Spleen (tissue), 11 donors: ENCODE measurements around the gene DSG4. TPM values are rescaled to one million over a fixed set of nuclear protein-coding genes. Genes with fewer than 3 reads are reported as not detected.

Experiments
- DNase-seq: peaks from one replicate; pipeline ENCODE4 v3.0.0-alpha.2; 2020
- H3K27ac ChIP-seq, 8 donors: fragments of 200-600 bp; sonication (generic) in 7 of 8; 1 replicate in 4 of 8; 2 replicates in 4 of 8; pipeline versions ENCODE4 v1.5.0 to v1.8.0; 2016 to 2021; ENCODE audit warnings: inconsistent platforms in 4 of 8, mild to moderate bottlenecking in 4 of 8, moderate library complexity in 1 of 8
- H3K27me3 ChIP-seq, 7 donors: fragments of 200-600 bp; sonication (generic) in 6 of 7; replicated peaks in 1 of 7; 1 replicate in 4 of 7; 2 replicates in 3 of 7; pipeline versions ENCODE4 v1.5.0 to v1.8.0; 2016 to 2021; ENCODE audit warnings: inconsistent platforms in 3 of 7, mild to moderate bottlenecking in 1 of 7
- H3K36me3 ChIP-seq, 6 donors: fragments of 200-600 bp; sonication (generic) in 5 of 6; 1 replicate in 4 of 6; 2 replicates in 2 of 6; pipeline versions ENCODE4 v1.5.0 to v1.8.0; 2016 to 2021; ENCODE audit warnings: inconsistent platforms in 2 of 6
- H3K4me1 ChIP-seq, 6 donors: fragments of 200-600 bp; sonication (generic) in 5 of 6; 1 replicate in 3 of 6; 2 replicates in 3 of 6; pipeline versions ENCODE4 v1.5.0 to v1.8.0; 2016 to 2021; ENCODE audit warnings: inconsistent platforms in 3 of 6
- H3K4me3 ChIP-seq, 8 donors: fragments of 200-600 bp; sonication (generic) in 7 of 8; 1 replicate in 4 of 8; 2 replicates in 4 of 8; pipeline versions ENCODE4 v1.5.0 to v1.8.0; 2016 to 2021; ENCODE audit warnings: inconsistent platforms in 4 of 8, mild to moderate bottlenecking in 4 of 8, moderate library complexity in 2 of 8
- H3K9me3 ChIP-seq, 8 donors: fragments of 200-600 bp; sonication (generic) in 7 of 8; 1 replicate in 4 of 8; 2 replicates in 4 of 8; pipeline versions ENCODE4 v1.5.0 to v1.8.0; 2016 to 2021; ENCODE audit warnings: inconsistent platforms in 4 of 8
- POLR2A ChIP-seq, 3 donors: fragments of 450-650 bp; IDR thresholded peaks; one replicate each; pipeline ENCODE4 v1.5.1; 2017; ENCODE audit warnings: antibody characterized with exemption in 3 of 3, mild to moderate bottlenecking in 1 of 3
- POLR2AphosphoS5 ChIP-seq, 3 donors: sonication (generic); formaldehyde crosslinking; IDR thresholded peaks; one replicate each; pipeline ENCODE4 v1.5.1; 2017; ENCODE audit warnings: antibody characterized with exemption in 3 of 3
- WGBS, 5 donors: extraction: QIAGEN DNeasy Blood & Tissue Kit in 3 of 5; methylation state at CpG; one replicate each; pipeline versions ENCODE4 v1.1.5 to v1.1.7; 2013 to 2018; 5-methylcytosine and 5-hydroxymethylcytosine counted together
- intact Hi-C: fragments of 100-400 bp; cut with DNase I; formaldehyde crosslinking; loops from one replicate; pipeline ENCODE4 v1.15.0; 2023; ENCODE audit warnings: low total_unique reads
- polyA plus RNA-seq, 3 donors: library from polyadenylated mRNA; stranded (reverse); fragments of 200-250 nt; gene quantifications; one replicate each; pipeline ENCODE4 v1.2.1, GENCODE V29; 2013
- total RNA-seq, 7 donors: library from RNA; depleted of rRNA in 3 of 7; stranded (reverse); fragments of >200 nt in 3 of 7; fragmentation: NEBNext Ultra II Directional in 4 of 7; extraction: Animal tissue kit (Norgen Biotek cat#: 25700) in 4 of 7; gene quantifications; one replicate each; pipeline versions ENCODE4 v1.1.0 to v1.2.1, GENCODE V29; 2016 to 2021
- TF ChIP-seq, protein P1 (sequence below), 11 experiments: fragments of 200-600 bp in 7 of 11; fragments of 450-650 bp in 4 of 11; sonication (generic) in 4 of 11; IDR thresholded peaks in 8 of 11; conservative IDR thresholded peaks in 3 of 11; 1 replicate in 7 of 11; 2 replicates in 4 of 11; pipeline versions ENCODE4 v1.4.0 to v1.8.0; 2016 to 2021; ENCODE audit warnings: antibody characterized with exemption in 11 of 11, inconsistent platforms in 4 of 11, mild to moderate bottlenecking in 1 of 11
- donor health status: healthy with polysubstance abuse.
- donor health status: DM: no; HTN: no; CAD: no; lungs with moderate emphysema.
- donor health status: DM: no; HTN: no; CAD: no.
- donor health status: Bipolar disorder and iron deficiency.
- donor health status: healthy.
- donor health status: DM: no; HTN: no; CAD: no.
- donor health status: DM: yes; HTN: yes; CAD: no.

Gene DSG4
- total and polyA plus RNA-seq, 10 donors: not detected

DNA sequence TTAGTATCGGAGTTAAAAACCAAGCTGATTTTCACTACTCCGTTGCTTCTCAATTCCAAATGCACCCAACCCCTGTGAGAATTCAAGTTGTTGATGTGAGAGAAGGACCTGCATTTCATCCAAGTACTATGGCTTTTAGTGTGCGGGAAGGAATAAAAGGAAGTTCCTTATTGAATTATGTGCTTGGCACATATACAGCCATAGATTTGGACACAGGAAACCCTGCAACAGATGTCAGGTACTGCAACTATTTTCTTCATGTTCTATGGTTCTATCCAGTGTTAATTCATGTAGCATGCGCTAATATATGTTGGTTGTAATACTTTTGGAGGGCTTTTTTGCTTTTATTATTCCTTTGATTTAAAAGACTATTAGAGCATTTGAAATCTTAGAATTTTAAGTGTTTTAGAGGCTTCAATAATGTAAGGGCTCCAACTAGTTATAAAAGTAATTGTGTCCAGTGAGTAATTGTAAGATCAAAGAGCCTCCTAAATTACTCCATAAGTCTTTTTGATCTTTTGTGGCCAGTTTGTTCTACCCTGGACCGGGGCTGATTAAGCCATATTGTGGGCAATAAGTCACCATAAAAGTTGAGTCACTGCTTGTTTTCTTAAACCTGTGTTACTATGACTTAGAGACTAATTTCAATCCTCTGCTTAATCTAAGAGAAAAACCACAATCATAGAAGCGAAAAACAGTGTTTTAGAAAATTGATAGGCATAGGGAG, 22.9 kb downstream of the DSG4 start:
- Histone ChIP-seq H3K27me3 (no peaks in the 10 kb centered on the region), H3K4me1 (peaks cover 0 to 7% (median 2%) of the 10 kb centered on the region in 6 donors), H3K36me3 (no peaks in the 10 kb centered on the region), H3K9me3 (no peaks in the 10 kb centered on the region), H3K4me3 (no peak overlapping the region), H3K27ac (no peak overlapping the region)
- TF ChIP-seq POLR2AphosphoS5 (IDR thresholded peaks at IDR 0.05): no peak
- TF ChIP-seq, protein P1, sequence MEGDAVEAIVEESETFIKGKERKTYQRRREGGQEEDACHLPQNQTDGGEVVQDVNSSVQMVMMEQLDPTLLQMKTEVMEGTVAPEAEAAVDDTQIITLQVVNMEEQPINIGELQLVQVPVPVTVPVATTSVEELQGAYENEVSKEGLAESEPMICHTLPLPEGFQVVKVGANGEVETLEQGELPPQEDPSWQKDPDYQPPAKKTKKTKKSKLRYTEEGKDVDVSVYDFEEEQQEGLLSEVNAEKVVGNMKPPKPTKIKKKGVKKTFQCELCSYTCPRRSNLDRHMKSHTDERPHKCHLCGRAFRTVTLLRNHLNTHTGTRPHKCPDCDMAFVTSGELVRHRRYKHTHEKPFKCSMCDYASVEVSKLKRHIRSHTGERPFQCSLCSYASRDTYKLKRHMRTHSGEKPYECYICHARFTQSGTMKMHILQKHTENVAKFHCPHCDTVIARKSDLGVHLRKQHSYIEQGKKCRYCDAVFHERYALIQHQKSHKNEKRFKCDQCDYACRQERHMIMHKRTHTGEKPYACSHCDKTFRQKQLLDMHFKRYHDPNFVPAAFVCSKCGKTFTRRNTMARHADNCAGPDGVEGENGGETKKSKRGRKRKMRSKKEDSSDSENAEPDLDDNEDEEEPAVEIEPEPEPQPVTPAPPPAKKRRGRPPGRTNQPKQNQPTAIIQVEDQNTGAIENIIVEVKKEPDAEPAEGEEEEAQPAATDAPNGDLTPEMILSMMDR (IDR thresholded peaks at IDR 0.05 in 8 of 11, conservative IDR thresholded peaks at IDR 0.05 in 3 of 11): no peak
- no peak for TF ChIP-seq POLR2A (IDR thresholded peaks at IDR 0.05)
- WGBS, 5 donors: 24 to 34% (median 28%) methylated on average over 6 of the region's 6 CpGs
- intact Hi-C loops: no loop called here
- DNase-seq: no peak

- no peaks in the 10 kb centered on the region for H3K36me3 ChIP-seq
- no peak for DNase-seq
- intact Hi-C loops: no loop called here
- TF ChIP-seq POLR2AphosphoS5 (IDR thresholded peaks at IDR 0.05): no peak
- TF ChIP-seq POLR2A (IDR thresholded peaks at IDR 0.05): no peak
- TF ChIP-seq, protein P1 (IDR thresholded peaks at IDR 0.05 in 8 of 11, conservative IDR thresholded peaks at IDR 0.05 in 3 of 11): no peak
- no peaks in the 10 kb centered on the region for H3K9me3 ChIP-seq
- 82 to 91% (median 87%) methylated on average over 6 of the region's 6 CpGs for WGBS, 5 donors
- no peak overlapping the region for H3K27ac ChIP-seq
- H3K27me3 ChIP-seq: no peaks in the 10 kb centered on the region
- no peak overlapping the region for H3K4me3 ChIP-seq
- H3K4me1 ChIP-seq: peaks cover 0 to 7% (median 2%) of the 10 kb centered on the region in 6 donors
Observed at GRCh38 chr18:31401156-31402025, 24.8 kb downstream of the DSG4 start.

- no peaks in the 10 kb centered on the region for H3K36me3 ChIP-seq
- no peaks in the 10 kb centered on the region for H3K9me3 ChIP-seq
- H3K4me3 ChIP-seq: no peak overlapping the region
- intact Hi-C loops: no loop called here
- DNase-seq: no peak
- no peaks in the 10 kb centered on the region for H3K27me3 ChIP-seq
- H3K4me1 ChIP-seq: peaks cover 0 to 5% (median 0%) of the 10 kb centered on the region in 6 donors
- H3K27ac ChIP-seq: no peak overlapping the region
- no peak for TF ChIP-seq POLR2A (IDR thresholded peaks at IDR 0.05)
Observed at GRCh38 chr18:31402026-31402373, 25.4 kb downstream of the DSG4 start.

- peaks cover 0 to 5% (median 0%) of the 10 kb centered on the region in 6 donors for H3K4me1 ChIP-seq
- intact Hi-C loops: no loop called here
- no peak overlapping the region for H3K27ac ChIP-seq
- no peak for TF ChIP-seq POLR2AphosphoS5 (IDR thresholded peaks at IDR 0.05)
- TF ChIP-seq POLR2A (IDR thresholded peaks at IDR 0.05): no peak
- TF ChIP-seq, protein P1 (IDR thresholded peaks at IDR 0.05 in 8 of 11, conservative IDR thresholded peaks at IDR 0.05 in 3 of 11): no peak
- DNase-seq: no peak
- no peaks in the 10 kb centered on the region for H3K9me3 ChIP-seq
- H3K36me3 ChIP-seq: no peaks in the 10 kb centered on the region
- H3K27me3 ChIP-seq: no peaks in the 10 kb centered on the region
- 60 to 86% (median 69%) methylated on average over 2 of the region's 2 CpGs for WGBS, 5 donors
- H3K4me3 ChIP-seq: no peak overlapping the region
Observed at GRCh38 chr18:31403409-31403808, 26.8 kb downstream of the DSG4 start.
